CD1c-positive myeloid dendritic cell (primary cell): Measurements from ENCODE around the gene GTF3C5.
"Not testable (repeated sequence)": the region's sequence is repeated elsewhere in the genome, so short reads cannot be mapped to it uniquely, and the experiment has no call there.

Experiments used
- DNase-seq: peaks from one replicate; pipeline ENCODE4 v3.0.0-alpha.2; 2016; ENCODE audit errors: extremely low spot score

GTF3C5 gene, protein sequence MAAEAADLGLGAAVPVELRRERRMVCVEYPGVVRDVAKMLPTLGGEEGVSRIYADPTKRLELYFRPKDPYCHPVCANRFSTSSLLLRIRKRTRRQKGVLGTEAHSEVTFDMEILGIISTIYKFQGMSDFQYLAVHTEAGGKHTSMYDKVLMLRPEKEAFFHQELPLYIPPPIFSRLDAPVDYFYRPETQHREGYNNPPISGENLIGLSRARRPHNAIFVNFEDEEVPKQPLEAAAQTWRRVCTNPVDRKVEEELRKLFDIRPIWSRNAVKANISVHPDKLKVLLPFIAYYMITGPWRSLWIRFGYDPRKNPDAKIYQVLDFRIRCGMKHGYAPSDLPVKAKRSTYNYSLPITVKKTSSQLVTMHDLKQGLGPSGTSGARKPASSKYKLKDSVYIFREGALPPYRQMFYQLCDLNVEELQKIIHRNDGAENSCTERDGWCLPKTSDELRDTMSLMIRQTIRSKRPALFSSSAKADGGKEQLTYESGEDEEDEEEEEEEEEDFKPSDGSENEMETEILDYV

DNA sequence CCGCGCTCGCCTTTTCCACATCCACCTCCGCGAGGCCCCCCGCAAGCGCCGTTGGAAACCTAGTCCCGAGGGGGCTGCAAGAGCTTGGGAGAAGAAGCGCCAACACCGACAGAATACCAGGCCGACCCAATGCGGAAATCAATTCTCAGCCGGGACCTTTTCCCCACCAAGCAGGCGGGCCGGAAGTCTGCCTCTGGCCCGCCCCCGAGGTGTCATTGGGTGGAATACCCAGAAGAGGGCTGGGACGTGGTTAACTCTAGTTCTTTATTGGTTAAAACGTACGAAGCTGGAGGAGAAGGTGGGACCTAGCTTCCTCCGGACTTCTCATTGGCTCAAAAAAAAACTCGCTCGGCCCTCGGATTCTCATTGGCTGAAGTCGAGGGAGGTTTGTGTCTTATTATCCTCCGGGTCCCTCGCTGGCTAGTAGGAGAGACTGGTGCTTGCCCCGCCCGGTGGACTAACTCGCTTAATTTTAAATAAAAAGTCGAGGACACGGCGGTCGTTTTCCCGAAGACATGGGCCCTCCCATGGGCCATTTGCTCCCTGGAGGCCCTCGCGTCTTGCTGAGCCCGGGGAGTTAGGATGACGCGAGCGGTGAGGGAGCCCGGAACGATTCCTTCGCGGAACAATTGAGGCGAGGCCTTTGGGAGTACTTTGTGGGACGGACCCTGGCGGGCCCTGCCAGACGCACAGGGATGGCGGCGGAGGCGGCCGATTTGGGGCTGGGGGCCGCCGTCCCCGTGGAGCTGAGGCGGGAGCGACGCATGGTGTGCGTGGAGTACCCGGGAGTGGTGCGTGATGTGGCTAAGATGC is at the start of gene GTF3C5:
GTF3C5 (plus strand) TSS at position 681 of the 813 bp plus-strand sequence; CDS start at position 696, 15 bp downstream.
- peak; percentile 99 for DNase-seq

DNA sequence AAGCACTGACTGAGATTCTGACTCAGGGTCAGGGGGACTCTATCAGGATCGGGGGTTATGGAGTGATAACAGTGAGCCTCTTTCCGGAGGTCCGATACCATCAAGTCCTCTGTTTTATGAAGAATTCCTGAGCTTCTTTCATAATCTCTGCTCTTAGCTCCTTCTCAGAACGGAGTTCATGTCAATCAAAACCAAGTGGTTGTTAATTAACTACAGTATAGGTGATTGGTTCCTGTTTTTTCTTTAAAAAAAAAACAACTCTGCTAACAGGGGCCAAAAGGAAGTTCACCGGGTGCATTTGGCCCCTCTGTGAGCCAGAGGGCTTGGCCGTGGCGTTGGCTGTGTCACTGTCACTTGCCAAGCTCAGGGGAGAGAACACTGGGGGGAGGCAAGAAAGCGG is 48.3 kb upstream of the GTF3C5 start:
- DNase-seq, result peak; percentile 46

DNA sequence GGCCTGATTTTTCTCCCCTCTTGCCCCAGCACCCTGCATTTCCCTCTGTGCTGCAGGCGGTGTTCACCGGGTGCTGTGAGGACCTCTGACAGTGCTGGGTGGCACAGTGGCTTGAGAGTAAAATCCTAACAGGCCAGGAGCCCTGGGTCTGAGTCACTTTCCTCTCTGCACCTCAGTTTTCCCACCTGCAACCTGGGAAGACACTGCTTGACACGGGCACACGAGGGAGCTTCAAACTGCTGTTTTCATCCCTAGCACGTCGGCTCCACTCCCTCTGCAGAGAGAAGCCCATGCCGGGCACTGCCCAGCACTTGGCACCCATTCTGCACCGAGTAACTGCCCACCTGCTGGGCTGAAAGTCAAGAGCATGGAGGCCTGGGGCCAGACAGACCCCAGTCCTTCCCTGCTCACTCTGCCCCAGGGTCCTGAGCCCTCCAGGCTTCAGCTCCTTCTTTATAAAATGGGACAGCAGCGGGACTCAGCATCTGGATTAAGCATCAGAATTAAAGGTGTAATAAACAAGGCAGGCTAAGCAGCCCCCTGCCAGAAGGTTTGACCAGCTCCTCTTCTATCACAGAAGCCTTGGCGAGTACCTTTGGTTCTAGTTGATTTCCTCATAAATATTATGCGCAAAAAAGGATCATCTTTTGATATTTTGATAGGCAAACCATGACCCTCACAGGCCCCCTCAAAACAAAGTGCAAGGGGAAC is 47.2 kb upstream of the GTF3C5 start:
- DNase-seq, result no peak

DNA sequence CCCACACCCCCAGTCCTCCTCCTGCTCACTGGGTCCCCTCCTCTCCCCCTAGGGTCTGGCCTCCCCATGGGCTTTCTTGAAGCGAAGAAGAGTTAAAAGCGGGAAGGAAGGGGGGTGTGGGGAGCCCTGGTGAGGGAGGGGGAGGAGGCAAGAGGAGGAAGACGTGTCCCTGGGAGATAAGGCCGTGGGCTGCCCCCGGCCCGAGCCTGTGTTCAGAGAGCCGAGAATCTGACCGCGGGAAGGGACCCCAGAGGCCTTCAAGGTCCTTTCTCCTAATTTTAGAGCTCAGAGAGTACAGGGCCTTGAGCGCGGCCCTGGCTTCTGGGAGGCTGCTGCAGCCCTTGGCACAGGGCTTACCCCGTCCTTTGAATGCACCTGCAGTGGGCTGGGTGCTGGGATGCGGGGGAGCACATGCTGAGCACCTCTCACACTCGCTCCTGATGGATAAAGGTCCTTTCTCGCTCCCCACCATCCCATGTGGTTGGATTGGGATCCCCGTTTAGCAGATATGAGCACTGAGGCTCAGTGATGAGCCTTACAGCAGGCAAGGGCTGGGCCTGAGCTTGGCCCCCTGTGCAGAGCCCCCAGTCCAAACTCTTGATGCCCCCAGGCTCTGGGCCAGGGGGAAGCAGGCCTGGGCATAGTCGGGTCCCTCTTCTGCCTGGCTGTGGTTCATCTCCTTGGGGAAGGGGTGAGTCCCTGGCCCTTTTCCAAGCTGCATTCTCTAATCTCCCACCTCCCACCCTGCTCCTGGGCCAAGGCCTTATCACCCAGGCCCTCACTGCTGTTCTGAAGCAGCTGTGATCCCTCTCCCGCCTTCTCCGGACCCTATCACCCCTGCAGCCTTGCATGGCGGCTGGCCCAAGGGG is 46.4 kb upstream of the GTF3C5 start:
- no peak for DNase-seq

DNA sequence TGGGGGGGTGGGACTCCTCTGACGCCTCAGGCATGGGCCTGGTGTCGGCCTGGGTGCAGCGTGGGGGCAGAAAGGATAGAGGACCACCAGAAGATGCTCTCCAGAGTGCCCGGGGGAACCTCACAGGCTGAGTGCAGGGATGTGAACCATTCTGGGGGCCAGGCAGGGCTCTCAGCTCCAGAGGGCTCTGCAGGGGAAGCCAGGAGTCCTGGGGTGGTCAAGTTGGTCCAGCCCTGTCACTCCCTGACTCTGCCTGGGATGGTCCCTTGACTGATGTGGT is 45.8 kb upstream of the GTF3C5 start:
- no peak for DNase-seq

DNA sequence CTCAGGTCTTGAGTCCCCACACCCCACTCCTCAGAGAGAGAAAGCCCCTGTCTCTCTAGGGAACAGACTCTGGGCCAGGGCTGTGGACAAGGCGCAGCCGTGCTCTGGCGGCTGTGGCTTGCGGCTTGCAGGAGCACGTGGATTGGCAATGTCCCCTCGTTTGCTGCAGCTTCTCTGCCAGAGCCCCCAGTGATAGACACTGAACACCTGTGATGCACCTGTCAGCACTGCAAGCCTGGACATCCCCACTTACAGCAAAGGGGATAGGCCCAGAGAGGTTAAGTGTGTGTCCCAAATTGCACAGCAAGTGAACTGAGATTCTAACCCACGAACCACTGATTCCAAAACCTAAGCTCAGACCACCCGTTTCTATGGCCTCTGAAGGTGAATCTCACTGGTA is 45.3 kb upstream of the GTF3C5 start:
- DNase-seq, result no peak

DNA sequence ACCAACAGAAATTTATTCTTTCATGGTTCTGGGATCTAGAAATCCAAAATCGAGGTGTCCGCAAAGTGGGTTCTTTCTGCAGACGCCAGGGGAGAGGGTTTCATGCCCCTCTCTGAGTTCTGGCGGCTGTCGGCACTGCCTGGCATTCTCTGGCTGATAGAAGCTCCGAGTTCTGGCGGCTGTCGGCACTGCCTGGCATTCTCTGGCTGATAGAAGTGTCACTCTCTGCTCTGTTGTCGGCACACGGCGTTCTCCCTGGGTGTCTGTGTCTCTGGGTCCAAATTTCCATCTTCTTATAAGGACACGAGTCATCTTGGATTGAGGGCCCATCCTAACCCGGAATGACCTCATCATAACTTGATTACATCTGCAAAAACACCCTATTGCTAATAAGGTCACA is 44.7 kb upstream of the GTF3C5 start:
- DNase-seq, result no peak

DNA sequence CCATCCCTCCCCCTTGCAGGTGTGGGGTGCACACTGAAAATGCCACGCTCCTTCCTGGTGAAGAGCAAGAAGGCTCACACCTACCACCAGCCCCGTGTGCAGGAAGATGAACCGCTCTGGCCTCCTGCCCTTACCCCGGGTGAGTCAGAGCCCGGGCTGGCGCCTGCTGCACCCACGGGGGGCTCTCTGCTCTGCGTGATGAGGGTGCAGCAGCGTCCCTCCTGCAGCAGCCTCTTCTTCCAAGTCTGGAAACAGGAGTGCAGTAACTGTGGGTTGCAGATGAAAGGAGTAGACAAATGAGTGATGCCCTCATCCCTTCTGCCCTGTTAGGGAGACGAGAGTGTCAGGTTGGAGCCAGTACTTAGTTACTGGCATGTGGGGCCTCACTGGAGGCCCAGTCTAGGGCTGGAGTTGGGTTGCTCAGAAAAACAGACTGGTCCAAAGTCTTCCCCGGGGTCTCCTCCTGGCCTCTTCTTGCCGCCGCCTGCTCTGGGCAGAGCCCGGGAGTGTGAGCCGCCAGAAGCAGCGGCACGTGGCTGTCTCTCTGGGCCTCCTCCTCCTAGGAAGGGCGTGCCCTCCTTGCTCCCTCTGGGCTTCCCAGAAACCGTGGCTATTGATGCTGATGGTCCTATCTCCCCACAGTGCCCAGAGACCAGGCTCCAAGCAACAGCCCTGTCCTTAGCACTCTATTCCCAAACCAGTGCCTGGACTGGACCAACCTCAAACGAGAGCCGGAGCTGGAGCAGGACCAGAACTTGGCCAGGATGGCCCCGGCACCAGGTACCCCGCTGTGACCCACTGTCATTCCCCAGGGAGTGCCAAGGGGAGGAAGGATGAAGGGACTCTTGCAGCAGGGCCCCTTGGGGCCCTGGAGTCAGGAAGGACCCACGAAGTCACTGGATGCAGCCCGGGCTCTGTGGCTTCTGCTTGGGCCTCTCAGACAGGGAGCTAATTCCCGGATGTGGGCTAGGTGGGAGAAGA is 43.9 kb upstream of the GTF3C5 start:
- DNase-seq, result no peak

DNA sequence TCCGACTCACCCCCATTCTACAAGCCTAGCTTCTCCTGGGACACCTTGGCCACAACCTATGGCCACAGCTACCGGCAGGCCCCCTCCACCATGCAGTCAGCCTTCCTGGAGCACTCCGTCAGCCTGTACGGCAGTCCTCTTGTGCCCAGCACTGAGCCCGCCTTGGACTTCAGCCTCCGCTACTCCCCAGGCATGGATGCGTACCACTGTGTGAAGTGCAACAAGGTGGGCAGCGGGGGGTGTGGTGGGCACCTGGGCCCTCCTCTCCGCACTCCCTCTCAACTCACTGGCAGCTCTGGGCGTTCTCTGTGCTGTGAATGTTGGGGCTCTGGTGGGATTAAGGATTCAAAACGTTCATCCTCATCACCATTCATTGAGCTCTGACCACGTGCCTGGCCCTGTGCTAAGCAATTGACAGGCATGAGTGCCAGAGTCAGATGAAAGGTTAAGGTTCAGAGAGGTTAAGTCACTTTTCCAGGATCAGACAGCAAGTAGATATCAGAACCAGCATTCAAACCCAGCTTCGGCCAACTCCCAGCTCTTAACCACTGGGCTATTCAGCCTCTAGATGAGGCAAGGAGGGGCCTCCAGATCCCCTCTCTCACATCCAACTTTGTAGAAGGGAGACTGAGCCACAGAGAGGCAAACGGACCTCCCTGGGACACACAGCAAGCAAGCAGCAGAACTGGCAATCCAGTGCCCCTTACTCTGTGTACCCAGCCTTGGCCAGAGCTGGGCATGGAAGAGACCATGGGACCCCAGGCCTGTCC is 42.4 kb upstream of the GTF3C5 start:
- no peak for DNase-seq

DNA sequence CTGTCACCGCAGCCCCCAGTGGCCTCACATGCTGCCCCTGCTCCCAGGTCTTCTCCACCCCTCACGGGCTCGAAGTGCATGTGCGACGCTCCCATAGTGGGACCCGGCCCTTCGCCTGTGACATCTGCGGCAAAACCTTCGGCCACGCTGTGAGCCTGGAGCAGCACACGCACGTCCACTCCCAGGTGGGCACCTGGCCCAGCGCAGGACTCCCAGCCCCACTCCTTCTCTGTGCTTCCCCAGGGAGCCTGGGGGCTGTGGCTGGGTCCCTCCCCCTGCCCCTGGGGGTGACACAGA is 41.8 kb upstream of the GTF3C5 start:
- DNase-seq, result no peak

DNA sequence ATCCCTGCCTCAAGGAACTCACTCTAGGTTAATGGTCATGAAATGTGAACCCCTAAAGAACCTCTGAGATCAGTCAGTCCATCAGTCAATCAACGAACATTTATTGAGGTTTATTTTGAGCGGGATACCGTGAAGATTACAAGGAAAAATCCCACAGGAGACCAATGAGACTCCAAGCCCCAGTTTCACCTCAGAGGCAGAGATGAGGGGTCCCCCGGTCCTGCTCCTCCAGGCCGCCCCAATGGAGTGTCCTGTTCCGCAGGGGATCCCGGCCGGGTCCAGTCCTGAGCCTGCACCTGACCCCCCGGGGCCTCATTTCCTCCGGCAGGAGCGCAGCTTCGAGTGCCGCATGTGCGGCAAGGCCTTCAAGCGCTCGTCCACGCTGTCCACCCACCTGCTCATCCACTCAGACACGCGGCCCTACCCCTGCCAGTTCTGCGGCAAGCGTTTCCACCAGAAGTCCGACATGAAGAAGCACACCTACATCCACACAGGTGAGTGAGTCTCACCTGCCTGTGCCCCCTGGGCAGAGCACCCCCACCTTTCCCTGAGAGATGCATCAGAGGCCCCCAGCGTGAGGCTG is 41.3 kb upstream of the GTF3C5 start:
- no peak for DNase-seq

DNA sequence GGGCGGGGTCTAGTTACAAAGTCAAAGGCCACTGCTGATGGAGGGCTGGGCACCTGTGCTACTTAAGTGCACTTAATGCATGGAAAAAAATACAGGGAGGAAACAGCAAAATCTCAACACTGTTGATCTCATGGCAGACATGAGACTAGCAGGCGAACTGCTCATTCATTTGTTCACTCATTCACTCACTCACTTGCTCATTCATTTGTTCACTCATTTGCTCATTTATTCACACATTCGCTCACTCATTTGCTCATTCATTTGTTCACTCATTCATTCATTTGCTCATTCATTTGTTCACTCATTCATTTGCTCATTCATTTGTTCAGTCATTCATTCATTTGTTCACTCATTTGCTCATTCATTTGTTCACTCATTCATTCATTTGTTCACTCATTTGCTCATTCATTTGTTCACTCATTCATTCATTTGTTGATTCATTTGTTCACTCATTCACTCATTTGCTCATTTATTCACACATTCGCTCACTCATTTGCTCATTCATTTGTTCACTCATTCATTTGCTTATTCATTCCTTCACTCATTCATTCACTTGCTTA is 40.7 kb upstream of the GTF3C5 start:
- not testable (repeated sequence) for DNase-seq

DNA sequence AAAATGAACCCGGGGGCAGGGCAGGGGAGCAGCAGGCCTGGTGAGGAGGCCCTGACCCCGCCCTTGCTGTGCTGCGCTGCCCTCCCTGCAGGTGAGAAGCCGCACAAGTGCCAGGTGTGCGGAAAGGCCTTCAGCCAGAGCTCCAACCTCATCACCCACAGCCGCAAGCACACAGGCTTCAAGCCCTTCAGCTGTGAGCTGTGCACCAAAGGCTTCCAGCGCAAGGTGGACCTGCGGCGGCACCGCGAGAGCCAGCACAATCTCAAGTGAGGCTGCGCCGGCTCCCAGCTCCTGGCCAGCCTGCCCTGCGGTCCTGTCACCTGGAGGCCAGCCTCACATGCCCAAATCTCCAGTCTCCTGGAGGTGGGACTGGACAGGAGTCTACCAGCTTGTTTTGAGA is 40.0 kb upstream of the GTF3C5 start:
- no peak for DNase-seq

DNA sequence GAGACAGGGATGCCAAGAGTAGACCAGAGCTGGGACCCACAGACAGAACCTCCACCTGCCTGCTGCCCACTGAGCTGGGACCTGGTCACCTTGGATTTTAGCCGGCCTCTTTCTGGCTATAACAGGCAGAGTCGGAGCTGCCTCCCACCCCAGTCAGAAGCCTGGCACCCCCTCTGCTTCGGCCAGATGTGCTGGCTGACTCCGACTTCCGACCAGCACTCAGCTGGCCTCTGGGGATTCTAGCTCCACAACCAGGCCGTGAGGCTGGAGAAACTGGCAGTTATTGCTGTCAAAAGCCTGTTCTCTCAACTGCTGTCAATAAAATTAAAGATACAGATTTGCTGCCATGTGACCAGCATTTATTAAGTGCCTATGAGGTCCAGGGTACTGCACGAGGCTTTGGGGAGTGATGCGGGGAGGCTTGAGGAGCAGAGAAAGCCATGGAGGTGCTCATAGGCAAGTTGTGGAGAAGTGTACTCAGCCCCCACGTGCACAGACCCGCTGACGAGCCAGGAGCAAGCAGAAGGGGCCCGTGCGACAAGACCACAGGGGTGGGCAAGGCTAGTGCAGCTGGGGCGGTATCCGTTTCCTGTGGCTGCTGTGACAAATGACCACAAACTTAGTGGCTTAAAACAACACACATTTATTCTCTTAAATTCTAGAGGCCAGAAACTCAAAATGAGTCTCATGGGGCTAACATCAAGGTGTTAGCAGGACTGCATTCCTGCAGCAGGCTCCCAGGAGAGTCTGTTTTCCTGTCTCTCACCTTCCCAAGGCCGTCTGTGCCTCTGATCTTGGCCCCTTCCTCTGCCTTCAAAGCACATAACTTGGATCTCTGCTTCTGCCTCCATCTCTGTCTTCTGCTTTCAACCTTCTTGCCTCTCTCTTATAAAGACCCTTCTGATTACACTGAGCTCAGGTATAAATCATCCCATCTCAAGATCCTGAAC is 39.2 kb upstream of the GTF3C5 start:
- DNase-seq, result no peak

DNA sequence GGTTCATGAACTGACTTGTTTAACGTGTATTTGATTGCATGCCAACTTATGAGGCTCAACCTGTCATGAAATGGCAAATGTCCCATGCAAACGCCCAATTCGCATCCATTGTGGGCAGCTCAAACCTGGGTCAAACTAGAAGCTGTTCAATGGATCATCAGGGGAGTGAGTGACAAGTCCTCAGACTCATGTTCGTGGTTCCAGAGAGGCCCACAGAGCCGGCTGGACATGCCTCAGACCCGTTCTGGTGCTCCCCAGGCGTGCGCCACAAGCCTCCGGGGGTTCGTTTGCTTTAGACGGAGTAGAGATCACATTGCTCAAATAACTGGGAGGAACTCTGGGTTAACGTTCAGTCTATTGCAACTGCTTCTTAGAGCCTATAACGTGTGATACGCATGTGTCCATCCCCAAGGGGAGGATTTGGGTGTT is 37.3 kb upstream of the GTF3C5 start:
- DNase-seq, result no peak

DNA sequence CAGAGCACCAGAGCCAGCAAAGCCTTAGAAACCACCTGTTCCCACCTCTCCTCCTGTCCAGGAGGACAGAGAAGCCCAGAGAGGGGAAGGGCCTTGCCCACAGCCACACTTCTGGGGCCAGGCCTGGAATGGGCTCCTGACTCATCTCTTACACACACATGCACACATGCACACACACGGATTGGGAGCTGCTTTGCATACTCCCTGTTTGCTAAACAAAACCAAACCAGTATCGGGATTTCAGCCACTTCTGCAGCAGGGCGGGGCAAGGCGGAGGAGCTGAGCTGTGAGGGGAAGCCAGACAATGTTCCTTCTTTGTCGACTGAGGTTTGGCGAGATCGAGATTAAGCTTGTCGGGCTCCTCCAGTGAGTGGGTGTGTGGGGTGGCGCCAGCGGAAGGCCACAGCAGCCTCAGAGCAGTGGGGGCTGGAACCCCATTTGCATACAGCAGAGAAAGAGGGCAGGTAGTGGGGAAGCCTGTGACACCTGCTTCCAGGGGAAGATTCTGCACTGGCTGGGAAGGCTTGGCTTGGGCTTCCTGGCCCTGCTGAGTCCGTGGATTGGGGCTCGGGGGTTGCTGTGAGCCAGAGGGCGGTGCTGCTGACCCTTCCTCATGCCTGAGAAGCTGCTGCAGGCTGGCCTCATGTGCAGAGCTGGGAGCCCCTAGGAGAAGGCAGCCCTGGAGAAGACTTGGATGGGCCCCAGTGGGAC is 36.2 kb upstream of the GTF3C5 start:
- peak; percentile 74 for DNase-seq

DNA sequence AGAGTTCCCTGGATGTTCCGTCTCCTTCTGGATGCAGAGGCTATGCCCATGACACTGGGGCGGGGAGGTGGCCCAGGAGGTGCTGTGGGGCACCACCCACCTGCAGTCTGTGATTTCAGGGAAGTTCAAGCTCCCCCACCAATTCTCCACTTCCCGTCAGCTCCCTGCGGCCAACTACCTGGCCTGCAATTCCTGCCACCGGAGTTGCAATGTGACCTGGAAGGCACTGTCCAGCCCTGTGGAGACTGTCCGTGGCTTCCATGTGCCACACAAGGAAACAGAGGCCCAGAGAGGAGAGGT is 35.7 kb upstream of the GTF3C5 start:
- DNase-seq, result no peak
